CD4-positive, alpha-beta T cell (primary cell): ENCODE data around the gene WDR90. TPM values are rescaled to one million over a fixed set of nuclear protein-coding genes. Genes with fewer than 3 reads are reported as not detected.

ENCODE experiments used
- ATAC-seq: fragments of 200-7000 bp; cut with Tn5 transposase; one replicate; pipeline ENCODE4 v1.10.0; 2022; ENCODE audit warnings: mild to moderate bottlenecking; ENCODE audit not compliant: poor library complexity
- CTCF ChIA-PET: fragments of 350-600 bp; sonication (Branson Sonifier 250); formaldehyde crosslinking; loops from one replicate; lab custom pipeline; 2021; ENCODE audit warnings: antibody characterized with exemption, inconsistent platforms; lab: Charles Lee
- POLR2A ChIA-PET: fragments of 350-600 bp; sonication (Branson Sonifier 250); formaldehyde crosslinking; loops from one replicate; lab custom pipeline; 2021; ENCODE audit warnings: antibody characterized with exemption, inconsistent platforms; lab: Charles Lee
- DNase-seq, 14 experiments: peaks; one replicate each; pipeline ENCODE4 v3.0.0-alpha.2; 2013 to 2020; ENCODE audit warnings: mixed read lengths in 2 of 14
- H3K27ac ChIP-seq, 2 donors: one replicate each; pipeline versions ENCODE4 v1.5.1 to v1.7.0; 2013; ENCODE audit warnings: low read length in 2 of 2, low read depth in 1 of 2, mild to moderate bottlenecking in 1 of 2
- H3K27me3 ChIP-seq, 2 experiments: 1 replicate in 1 of 2; 2 replicates in 1 of 2; pipeline versions ENCODE4 v1.6.1 to v1.7.0; 2013; ENCODE audit warnings: low read length in 2 of 2, control low read depth in 1 of 2, mild to moderate bottlenecking in 1 of 2, moderate library complexity in 1 of 2; ENCODE audit not compliant: insufficient read depth in 2 of 2, control insufficient read depth in 1 of 2
- H3K36me3 ChIP-seq: one replicate; pipeline ENCODE4 v1.6.1; 2013; ENCODE audit warnings: low read length, control low read depth; ENCODE audit not compliant: insufficient read depth
- H3K4me1 ChIP-seq: one replicate; pipeline ENCODE4 v1.6.1; 2013; ENCODE audit warnings: low read length, control low read depth; ENCODE audit not compliant: insufficient read depth
- H3K4me3 ChIP-seq: one replicate; pipeline ENCODE4 v1.5.1; 2013; ENCODE audit warnings: mild to moderate bottlenecking, low read length, moderate library complexity
- H3K9me3 ChIP-seq, 2 experiments: 1 replicate in 1 of 2; 2 replicates in 1 of 2; pipeline versions ENCODE4 v1.6.1 to v1.7.0; 2013; ENCODE audit warnings: low read length in 2 of 2, mild to moderate bottlenecking in 2 of 2, control low read depth in 1 of 2, moderate library complexity in 1 of 2; ENCODE audit not compliant: control insufficient read depth in 1 of 2, insufficient read depth in 1 of 2
- H3K27ac Mint-ChIP-seq: one replicate; pipeline ENCODE4 v1.8.0; 2020; ENCODE audit warnings: mixed read lengths
- H3K27me3 Mint-ChIP-seq: one replicate; pipeline ENCODE4 v1.8.0; 2021; ENCODE audit warnings: mixed read lengths
- H3K36me3 Mint-ChIP-seq: one replicate; pipeline ENCODE4 v1.8.0; 2021; ENCODE audit warnings: low read depth, mixed read lengths
- H3K4me1 Mint-ChIP-seq: one replicate; pipeline ENCODE4 v1.8.0; 2021; ENCODE audit warnings: low read depth, mixed read lengths
- H3K4me3 Mint-ChIP-seq: one replicate; pipeline ENCODE4 v1.8.0; 2020; ENCODE audit warnings: mild to moderate bottlenecking, mixed read lengths
- H3K9me3 Mint-ChIP-seq: one replicate; pipeline ENCODE4 v1.8.0; 2020; ENCODE audit warnings: mixed read lengths
- intact Hi-C, 2 experiments: fragments of 100-400 bp; cut with DNase I in 1 of 2; cut with micrococcal nuclease in 1 of 2; formaldehyde crosslinking; loops; one replicate each; pipeline versions ENCODE4 v1.15.1 to v1.9.0; 2023 to 2025; cut with DNase I, micrococcal nuclease
- total RNA-seq, 174 experiments: library from RNA in 2 of 174; stranded (reverse) in 2 of 174; gene quantifications; one replicate each; pipeline ENCODE4 v1.2.3 and lab custom pipeline; 2021 to 2026
- TF ChIP-seq, protein P1 (sequence below): fragments of 200-600 bp; IDR thresholded peaks from one replicate; pipeline ENCODE4 v1.8.0; 2022; ENCODE audit warnings: antibody characterized with exemption, mild to moderate bottlenecking

WDR90 gene
- total RNA-seq, 2 experiments from 2014 or later, result 8.1 to 10.3 TPM

DNA sequence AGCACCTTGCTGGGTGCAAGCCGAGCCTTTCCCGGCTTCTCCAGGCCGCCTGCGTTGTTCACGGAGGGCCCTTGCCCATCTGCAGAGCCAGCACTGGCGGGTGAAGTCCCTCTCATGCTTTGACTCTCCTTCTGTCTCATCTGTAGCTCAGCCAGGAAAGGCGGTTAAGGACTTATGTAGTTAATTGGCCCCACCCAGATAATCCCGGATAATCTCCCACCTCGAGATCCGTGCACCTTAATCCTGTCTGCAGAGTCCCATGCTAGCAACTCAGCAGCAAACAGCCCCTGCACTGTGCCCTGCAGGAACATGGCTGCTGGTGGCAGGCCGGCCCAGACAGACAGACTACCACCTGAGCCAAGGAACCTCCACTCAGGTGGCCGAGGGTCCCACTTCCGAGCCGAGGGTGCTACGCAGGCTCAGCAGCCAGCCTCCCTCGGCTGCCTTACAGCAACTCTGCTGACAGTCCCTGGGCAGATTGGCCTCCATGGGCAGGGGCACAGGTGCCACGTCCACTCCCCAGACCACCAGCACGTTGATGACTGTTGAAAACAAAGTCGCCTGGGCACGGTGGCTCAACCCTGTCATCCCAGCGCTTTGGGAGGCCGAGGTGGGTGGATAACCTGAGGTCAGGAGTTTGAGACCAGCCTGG is 42.4 kb upstream of the WDR90 start:
- H3K4me3 Mint-ChIP-seq, result no peak overlapping the region
- ATAC-seq, result no peak
- intact Hi-C loops, result no loop called here
- CTCF ChIA-PET, result no interaction called here
- no peak overlapping the region for H3K27ac ChIP-seq
- H3K4me1 ChIP-seq, result peaks cover 9% of the 10 kb centered on the region
- H3K27ac Mint-ChIP-seq, result no peak overlapping the region
- no peaks in the 10 kb centered on the region for H3K36me3 ChIP-seq
- H3K27me3 Mint-ChIP-seq, result no peaks in the 10 kb centered on the region
- no peaks in the 10 kb centered on the region for H3K27me3 ChIP-seq
- peaks cover 18% of the 10 kb centered on the region for H3K4me1 Mint-ChIP-seq
- H3K9me3 ChIP-seq, result peaks cover 0 to 9% of the 10 kb centered on the region in 2 experiments
- H3K36me3 Mint-ChIP-seq, result no peaks in the 10 kb centered on the region
- POLR2A ChIA-PET, result no interaction called here
- TF ChIP-seq, protein P1, sequence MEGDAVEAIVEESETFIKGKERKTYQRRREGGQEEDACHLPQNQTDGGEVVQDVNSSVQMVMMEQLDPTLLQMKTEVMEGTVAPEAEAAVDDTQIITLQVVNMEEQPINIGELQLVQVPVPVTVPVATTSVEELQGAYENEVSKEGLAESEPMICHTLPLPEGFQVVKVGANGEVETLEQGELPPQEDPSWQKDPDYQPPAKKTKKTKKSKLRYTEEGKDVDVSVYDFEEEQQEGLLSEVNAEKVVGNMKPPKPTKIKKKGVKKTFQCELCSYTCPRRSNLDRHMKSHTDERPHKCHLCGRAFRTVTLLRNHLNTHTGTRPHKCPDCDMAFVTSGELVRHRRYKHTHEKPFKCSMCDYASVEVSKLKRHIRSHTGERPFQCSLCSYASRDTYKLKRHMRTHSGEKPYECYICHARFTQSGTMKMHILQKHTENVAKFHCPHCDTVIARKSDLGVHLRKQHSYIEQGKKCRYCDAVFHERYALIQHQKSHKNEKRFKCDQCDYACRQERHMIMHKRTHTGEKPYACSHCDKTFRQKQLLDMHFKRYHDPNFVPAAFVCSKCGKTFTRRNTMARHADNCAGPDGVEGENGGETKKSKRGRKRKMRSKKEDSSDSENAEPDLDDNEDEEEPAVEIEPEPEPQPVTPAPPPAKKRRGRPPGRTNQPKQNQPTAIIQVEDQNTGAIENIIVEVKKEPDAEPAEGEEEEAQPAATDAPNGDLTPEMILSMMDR, result no peak
- DNase-seq, result no peak
- no peak overlapping the region for H3K4me3 ChIP-seq
- no peaks in the 10 kb centered on the region for H3K9me3 Mint-ChIP-seq

DNA sequence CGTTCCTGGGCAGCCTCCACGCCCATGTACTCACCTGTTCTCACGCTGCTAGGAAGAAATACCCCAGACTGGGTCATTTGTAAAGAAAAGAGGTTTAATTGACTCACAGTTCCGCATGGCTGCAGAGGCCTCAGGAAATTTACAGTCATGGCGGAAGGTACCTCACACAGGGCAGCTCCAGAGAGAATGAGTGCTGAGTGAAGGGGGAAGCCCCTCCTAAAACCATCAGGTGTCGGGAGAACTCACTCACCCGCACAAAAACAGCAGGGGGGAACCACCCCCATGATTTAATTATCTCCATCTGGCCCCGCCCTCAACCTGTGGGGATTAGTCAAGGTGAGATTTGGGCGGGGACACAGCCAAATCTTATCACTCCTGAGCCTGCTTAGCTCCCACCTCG is 41.1 kb upstream of the WDR90 start:
- ATAC-seq, result no peak
- Mint-ChIP-seq H3K36me3 (no peaks in the 10 kb centered on the region), H3K27me3 (no peaks in the 10 kb centered on the region), H3K27ac (no peak overlapping the region), H3K4me3 (no peak overlapping the region), H3K4me1 (peaks cover 13% of the 10 kb centered on the region), H3K9me3 (no peaks in the 10 kb centered on the region)
- Histone ChIP-seq H3K36me3 (no peaks in the 10 kb centered on the region), H3K27ac (no peak overlapping the region), H3K9me3 (peaks cover 0 to 9% of the 10 kb centered on the region in 2 experiments), H3K27me3 (no peaks in the 10 kb centered on the region), H3K4me3 (no peak overlapping the region), H3K4me1 (peaks cover 9% of the 10 kb centered on the region)
- intact Hi-C loops, result no loop called here
- no peak for DNase-seq
- CTCF ChIA-PET, result no interaction called here
- POLR2A ChIA-PET, result no interaction called here
- TF ChIP-seq, protein P1, result no peak

DNA sequence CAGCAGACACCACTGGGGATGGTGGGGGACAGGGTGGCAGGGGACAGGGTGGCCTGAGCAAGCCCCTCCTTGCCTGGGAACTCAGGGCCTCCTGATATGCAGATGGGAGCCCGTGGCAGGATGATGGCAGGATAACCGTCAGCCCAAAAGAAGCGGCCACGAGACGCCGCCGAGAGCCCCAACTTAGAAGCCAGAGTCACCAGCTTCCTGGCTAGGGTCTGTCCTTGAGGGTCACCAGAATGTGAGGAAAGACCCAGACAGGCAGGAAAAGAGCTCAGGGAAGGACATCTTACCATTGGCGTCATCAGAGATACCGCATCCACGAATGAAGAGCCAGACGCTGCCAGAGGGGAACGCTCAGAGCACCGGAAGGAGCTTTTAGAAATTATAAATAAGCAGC is 39.8 kb upstream of the WDR90 start:
- H3K4me1 Mint-ChIP-seq, result peaks cover 5% of the 10 kb centered on the region
- H3K27ac Mint-ChIP-seq, result no peak overlapping the region
- H3K27me3 Mint-ChIP-seq, result no peaks in the 10 kb centered on the region
- Histone ChIP-seq H3K27me3 (no peaks in the 10 kb centered on the region), H3K4me3 (no peak overlapping the region), H3K9me3 (peaks cover 0 to 9% of the 10 kb centered on the region in 2 experiments), H3K27ac (no peak overlapping the region), H3K4me1 (peaks cover 9% of the 10 kb centered on the region), H3K36me3 (no peaks in the 10 kb centered on the region)
- TF ChIP-seq, protein P1, result no peak
- H3K9me3 Mint-ChIP-seq, result no peaks in the 10 kb centered on the region
- intact Hi-C loops, result no loop called here
- no peaks in the 10 kb centered on the region for H3K36me3 Mint-ChIP-seq
- ATAC-seq (no peak), DNase-seq (no peak)
- ChIA-PET CTCF (interaction anchor here (0.9 kb wide), 1 partner anchor 30 kb away, joined by 5 read pairs; no protein-coding TSS in a partner anchor), POLR2A (no interaction called here)
- no peak overlapping the region for H3K4me3 Mint-ChIP-seq
